Neuron (in vitro differentiated cells): ENCODE measurements around the gene PSMD1.
"Not testable (repeated sequence)": the region's sequence is repeated elsewhere in the genome, so short reads cannot be mapped to it uniquely, and the experiment has no call there.

ENCODE experiments used
- H2AFZ ChIP-seq: one replicate; pipeline ENCODE4 v1.6.1; 2013; ENCODE audit warnings: low read depth, mild to moderate bottlenecking, inconsistent platforms, low read length, moderate library complexity
- H3K27me3 ChIP-seq: one replicate; pipeline ENCODE4 v1.6.1; 2013; ENCODE audit warnings: low read length; ENCODE audit not compliant: insufficient read depth
- H3K36me3 ChIP-seq: one replicate; pipeline ENCODE4 v1.6.1; 2013; ENCODE audit warnings: low read length; ENCODE audit not compliant: insufficient read depth
- H3K4me1 ChIP-seq: one replicate; pipeline ENCODE4 v1.6.1; 2013; ENCODE audit warnings: low read length; ENCODE audit not compliant: insufficient read depth
- H3K4me3 ChIP-seq: 2 replicates; pipeline ENCODE4 v1.5.1; 2013; ENCODE audit warnings: mild to moderate bottlenecking, low read length, moderate library complexity
- H3K9me3 ChIP-seq: one replicate; pipeline ENCODE4 v1.6.1; 2013; ENCODE audit warnings: low read length

PSMD1 gene

GRCh38 chr2:231197196-231197595 lies 140.5 kb downstream of the PSMD1 start:
- not testable (repeated sequence) for H3K27me3 ChIP-seq, H3K4me3 ChIP-seq, H3K36me3 ChIP-seq, H3K4me1 ChIP-seq, H3K9me3 ChIP-seq
- H2AFZ ChIP-seq, result peak overlapping the region; percentile 60

GRCh38 chr2:231197706-231198290 lies 141.1 kb downstream of the PSMD1 start:
- peak overlapping the region; percentile 60 for H2AFZ ChIP-seq
- no peaks in the 10 kb centered on the region for H3K27me3 ChIP-seq
- no peaks in the 10 kb centered on the region for H3K9me3 ChIP-seq
- H3K36me3 ChIP-seq, result peaks cover 2% of the 10 kb centered on the region
- peak overlapping the region; percentile 80 for H3K4me3 ChIP-seq
- peaks cover 5% of the 10 kb centered on the region for H3K4me1 ChIP-seq

- H3K9me3 ChIP-seq, result peaks cover 3% of the 10 kb centered on the region
- H3K4me1 ChIP-seq, result peaks cover 5% of the 10 kb centered on the region
- peaks cover 8% of the 10 kb centered on the region for H3K36me3 ChIP-seq
- no peaks in the 10 kb centered on the region for H3K27me3 ChIP-seq
- H2AFZ ChIP-seq, result peak within 1 kb of the TSS; percentile 60
- H3K4me3 ChIP-seq, result peak within 1 kb of the TSS; percentile 80
Measured at GRCh38 chr2:231198291-231199173, 141.9 kb downstream of the PSMD1 start, which contains the start of gene ARMC9. ARMC9 (plus strand) TSS chr2:231198631; CDS start chr2:231206239, 7,608 bp downstream.

- H3K36me3 ChIP-seq, result peaks cover 8% of the 10 kb centered on the region
- peaks cover 3% of the 10 kb centered on the region for H3K9me3 ChIP-seq
- H3K4me3 ChIP-seq, result peak overlapping the region; percentile 80
- peak overlapping the region; percentile 60 for H2AFZ ChIP-seq
- peaks cover 5% of the 10 kb centered on the region for H3K4me1 ChIP-seq
- no peaks in the 10 kb centered on the region for H3K27me3 ChIP-seq
Measured at GRCh38 chr2:231199219-231199618, 142.6 kb downstream of the PSMD1 start.

- Histone ChIP-seq H3K4me3 (no peak overlapping the region), H3K36me3 (peaks cover 8% of the 10 kb centered on the region), H2AFZ (no peak overlapping the region), H3K9me3 (peaks cover 3% of the 10 kb centered on the region), H3K4me1 (peaks cover 5% of the 10 kb centered on the region), H3K27me3 (no peaks in the 10 kb centered on the region)
Measured at GRCh38 chr2:231200805-231201474, 144.3 kb downstream of the PSMD1 start.

GRCh38 chr2:231201475-231201814 lies 144.8 kb downstream of the PSMD1 start:
- Histone ChIP-seq H3K4me3 (no peak overlapping the region), H2AFZ (no peak overlapping the region), H3K4me1 (peaks cover 5% of the 10 kb centered on the region), H3K36me3 (peaks cover 8% of the 10 kb centered on the region), H3K27me3 (no peaks in the 10 kb centered on the region), H3K9me3 (peaks cover 3% of the 10 kb centered on the region)

GRCh38 chr2:231203087-231203486 lies 146.4 kb downstream of the PSMD1 start:
- Histone ChIP-seq H3K4me3 (no peak overlapping the region), H3K36me3 (peaks cover 14% of the 10 kb centered on the region), H2AFZ (no peak overlapping the region), H3K9me3 (peaks cover 3% of the 10 kb centered on the region), H3K27me3 (no peaks in the 10 kb centered on the region), H3K4me1 (peaks cover 5% of the 10 kb centered on the region)

- Histone ChIP-seq H3K9me3 (peaks cover 3% of the 10 kb centered on the region), H3K27me3 (no peaks in the 10 kb centered on the region), H2AFZ (no peak overlapping the region), H3K4me3 (no peak overlapping the region), H3K36me3 (peaks cover 14% of the 10 kb centered on the region), H3K4me1 (peaks cover 14% of the 10 kb centered on the region)
Measured at GRCh38 chr2:231204146-231204545, 147.5 kb downstream of the PSMD1 start.

- H3K9me3 ChIP-seq, result peaks cover 3% of the 10 kb centered on the region
- no peaks in the 10 kb centered on the region for H3K27me3 ChIP-seq
- peaks cover 14% of the 10 kb centered on the region for H3K36me3 ChIP-seq
- no peak overlapping the region for H2AFZ ChIP-seq
- no peak overlapping the region for H3K4me3 ChIP-seq
- peaks cover 14% of the 10 kb centered on the region for H3K4me1 ChIP-seq
Measured at GRCh38 chr2:231204581-231204980, 147.9 kb downstream of the PSMD1 start.

- Histone ChIP-seq H3K9me3 (peaks cover 3% of the 10 kb centered on the region), H3K36me3 (peaks cover 38% of the 10 kb centered on the region), H3K4me1 (peaks cover 14% of the 10 kb centered on the region), H3K27me3 (no peaks in the 10 kb centered on the region), H3K4me3 (no peak overlapping the region), H2AFZ (no peak overlapping the region)
Measured at GRCh38 chr2:231207734-231208133, 151.1 kb downstream of the PSMD1 start.

- Histone ChIP-seq H3K27me3 (no peaks in the 10 kb centered on the region), H3K4me1 (peaks cover 14% of the 10 kb centered on the region), H2AFZ (no peak overlapping the region), H3K4me3 (no peak overlapping the region), H3K36me3 (peaks cover 52% of the 10 kb centered on the region), H3K9me3 (no peaks in the 10 kb centered on the region)
Measured at GRCh38 chr2:231210782-231211181, 154.1 kb downstream of the PSMD1 start.

GRCh38 chr2:231211486-231211885 lies 154.8 kb downstream of the PSMD1 start:
- no peak overlapping the region for H3K4me3 ChIP-seq
- H2AFZ ChIP-seq, result no peak overlapping the region
- H3K9me3 ChIP-seq, result no peaks in the 10 kb centered on the region
- H3K36me3 ChIP-seq, result peaks cover 59% of the 10 kb centered on the region
- H3K27me3 ChIP-seq, result no peaks in the 10 kb centered on the region
- H3K4me1 ChIP-seq, result peaks cover 14% of the 10 kb centered on the region

GRCh38 chr2:231212329-231212845 lies 155.7 kb downstream of the PSMD1 start:
- no peaks in the 10 kb centered on the region for H3K27me3 ChIP-seq
- peaks cover 62% of the 10 kb centered on the region for H3K36me3 ChIP-seq
- peaks cover 14% of the 10 kb centered on the region for H3K4me1 ChIP-seq
- no peaks in the 10 kb centered on the region for H3K9me3 ChIP-seq
- no peak overlapping the region for H2AFZ ChIP-seq
- no peak overlapping the region for H3K4me3 ChIP-seq
